ENCODE data around the gene MRPS22.

MRPS22 gene

DNA sequence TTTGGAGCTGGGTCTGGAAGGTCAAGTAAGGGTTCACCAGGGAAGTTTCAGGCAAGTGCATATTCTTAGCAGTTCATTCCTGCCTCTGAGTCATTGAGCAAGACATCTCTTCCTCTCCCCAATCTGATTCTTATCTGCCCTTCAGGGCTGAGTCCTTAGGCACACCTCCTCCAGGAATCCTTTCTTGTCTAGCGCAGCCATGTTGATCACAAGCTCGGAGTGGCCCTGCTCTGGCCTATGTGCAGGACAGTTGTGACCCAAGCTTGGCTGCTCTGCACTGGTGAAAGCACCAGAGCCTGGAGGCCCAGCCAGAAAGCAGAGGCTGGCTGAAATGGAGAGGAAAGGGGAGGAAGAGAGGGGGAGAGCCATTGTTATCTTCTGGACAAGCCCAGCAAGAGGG is 30.9 kb upstream of the MRPS22 start:
- H3K27me3 ChIP-seq (ENCODE audit: control insufficient read depth in 1 of 2, insufficient read depth in 2 of 2, low read length in 2 of 2) = no peaks in the 10 kb centered on the region
- no peaks in the 10 kb centered on the region for H3K4me1 ChIP-seq (ENCODE audit: insufficient read depth, low read length)
- H3K36me3 ChIP-seq (ENCODE audit: insufficient read depth, low read length) = no peaks in the 10 kb centered on the region
- H3K9ac ChIP-seq (ENCODE audit: low read length) = no peak overlapping the region
- H3K4me3 ChIP-seq (ENCODE audit: low read depth in 1 of 2, low read length in 2 of 2) = no peak overlapping the region
- H3K9me3 ChIP-seq (ENCODE audit: low read length) = no peaks in the 10 kb centered on the region
- H3K27ac ChIP-seq (ENCODE audit: low read depth, low read length) = no peak overlapping the region

DNA sequence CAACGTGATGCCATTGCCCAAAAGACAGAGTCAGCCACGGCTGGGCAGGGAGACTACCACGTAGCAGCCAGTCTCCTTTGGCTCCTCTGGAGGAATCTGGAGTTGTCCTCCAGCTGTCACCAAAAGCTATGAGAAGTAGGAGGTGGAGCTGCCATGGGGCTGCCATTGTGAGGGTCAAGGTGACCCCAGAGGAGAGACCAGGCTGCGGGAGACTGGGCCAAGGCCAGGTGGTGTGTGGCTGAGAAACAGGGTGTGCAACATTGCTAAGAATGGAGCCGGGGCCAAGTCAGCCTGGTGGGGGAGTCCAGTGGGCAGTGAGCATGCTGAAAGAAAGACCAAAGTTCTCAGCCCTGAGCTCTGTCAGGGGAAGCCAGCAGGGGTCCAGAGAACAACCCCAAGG is 29.9 kb upstream of the MRPS22 start:
- Histone ChIP-seq H3K9ac (ENCODE audit: low read length) (no peak overlapping the region), H3K36me3 (ENCODE audit: insufficient read depth, low read length) (no peaks in the 10 kb centered on the region), H3K27me3 (ENCODE audit: control insufficient read depth in 1 of 2, insufficient read depth in 2 of 2, low read length in 2 of 2) (no peaks in the 10 kb centered on the region), H3K4me1 (ENCODE audit: insufficient read depth, low read length) (no peaks in the 10 kb centered on the region), H3K9me3 (ENCODE audit: low read length) (no peaks in the 10 kb centered on the region), H3K27ac (ENCODE audit: low read depth, low read length) (no peak overlapping the region), H3K4me3 (ENCODE audit: low read depth in 1 of 2, low read length in 2 of 2) (no peak overlapping the region)

DNA sequence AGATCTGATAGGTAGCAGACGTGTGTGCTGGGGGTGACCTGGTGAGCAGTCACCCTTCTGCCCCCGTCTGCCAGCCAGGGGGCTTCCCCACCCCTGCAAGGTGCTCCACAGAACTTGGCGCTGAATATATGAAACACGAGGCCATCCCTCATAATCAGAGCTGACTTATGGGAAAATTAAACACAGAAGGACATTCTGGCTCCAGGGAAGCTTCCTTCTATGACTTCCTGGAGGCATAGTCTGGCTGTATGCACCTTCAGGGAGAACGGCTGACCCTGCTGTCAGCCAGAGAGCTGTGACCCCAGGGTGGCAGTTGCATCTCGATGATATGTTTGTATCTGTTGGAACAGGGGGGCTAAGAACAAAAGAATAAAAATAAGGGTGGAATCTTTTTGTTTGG is 26.6 kb upstream of the MRPS22 start:
- H3K9ac ChIP-seq (ENCODE audit: low read length) = no peak overlapping the region
- no peaks in the 10 kb centered on the region for H3K9me3 ChIP-seq (ENCODE audit: low read length)
- H3K36me3 ChIP-seq (ENCODE audit: insufficient read depth, low read length) = no peaks in the 10 kb centered on the region
- no peaks in the 10 kb centered on the region for H3K27me3 ChIP-seq (ENCODE audit: control insufficient read depth in 1 of 2, insufficient read depth in 2 of 2, low read length in 2 of 2)
- H3K27ac ChIP-seq (ENCODE audit: low read depth, low read length) = no peak overlapping the region
- no peak overlapping the region for H3K4me3 ChIP-seq (ENCODE audit: low read depth in 1 of 2, low read length in 2 of 2)
- no peaks in the 10 kb centered on the region for H3K4me1 ChIP-seq (ENCODE audit: insufficient read depth, low read length)

DNA sequence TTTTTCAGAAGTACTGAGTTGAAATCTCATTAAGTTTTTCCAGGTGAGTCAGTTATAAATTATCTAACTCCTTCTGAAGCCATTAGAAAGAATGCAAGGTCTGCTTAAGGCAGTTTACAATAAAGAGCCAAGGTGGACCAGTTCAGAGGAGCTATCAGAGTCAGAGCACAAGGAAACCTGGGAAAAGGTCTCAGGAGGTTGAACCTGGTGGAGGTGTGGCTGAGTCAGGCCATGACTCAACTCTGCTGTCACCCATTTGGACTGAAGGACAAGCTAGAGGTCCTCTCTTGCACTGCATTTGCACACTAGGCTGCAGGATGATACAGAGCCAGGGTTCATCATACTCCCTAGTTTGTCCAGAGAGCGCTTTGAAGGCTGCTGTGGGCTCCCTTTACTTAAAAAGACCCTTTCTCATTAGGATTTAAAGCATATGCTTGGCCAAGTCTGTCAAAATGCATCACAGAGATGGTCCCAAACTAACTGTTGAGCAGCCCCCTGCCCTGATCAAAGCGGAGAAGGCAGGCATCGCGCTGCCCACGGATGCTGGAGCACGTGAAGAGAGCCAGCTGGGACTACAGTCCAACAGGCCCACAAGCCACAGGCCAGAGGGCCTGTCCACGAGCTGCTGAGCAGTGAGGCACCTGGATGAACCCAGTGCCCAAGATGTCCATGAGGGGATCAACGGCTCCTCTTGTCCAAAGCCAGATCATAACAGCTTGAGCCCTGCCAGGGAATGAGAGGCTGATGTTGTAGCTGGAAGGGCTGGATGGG is 26.0 kb upstream of the MRPS22 start:
- Histone ChIP-seq H3K27ac (ENCODE audit: low read depth, low read length) (no peak overlapping the region), H3K27me3 (ENCODE audit: control insufficient read depth in 1 of 2, insufficient read depth in 2 of 2, low read length in 2 of 2) (no peaks in the 10 kb centered on the region), H3K36me3 (ENCODE audit: insufficient read depth, low read length) (no peaks in the 10 kb centered on the region), H3K4me1 (ENCODE audit: insufficient read depth, low read length) (no peaks in the 10 kb centered on the region), H3K9me3 (ENCODE audit: low read length) (no peaks in the 10 kb centered on the region), H3K9ac (ENCODE audit: low read length) (no peak overlapping the region), H3K4me3 (ENCODE audit: low read depth in 1 of 2, low read length in 2 of 2) (no peak overlapping the region)

DNA sequence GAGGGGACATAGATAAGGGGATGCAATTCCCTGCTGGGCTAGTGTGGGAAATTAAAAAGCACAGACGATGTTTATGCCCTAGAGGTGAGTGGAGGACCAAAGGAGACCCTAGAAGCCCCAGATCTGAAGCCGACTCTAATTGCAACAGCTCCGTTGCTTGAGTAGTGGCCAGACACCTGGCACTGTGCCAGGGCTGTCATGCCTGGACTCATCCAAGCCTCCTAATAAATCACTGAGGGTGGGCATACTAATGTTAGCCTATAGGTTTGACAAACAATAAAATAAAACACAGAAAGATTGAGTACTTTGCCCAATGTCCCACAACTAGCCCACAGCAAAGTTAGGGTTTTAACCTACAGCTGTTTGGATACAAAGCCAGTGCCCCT is 25.4 kb upstream of the MRPS22 start:
- Histone ChIP-seq H3K9ac (ENCODE audit: low read length) (no peak overlapping the region), H3K27me3 (ENCODE audit: control insufficient read depth in 1 of 2, insufficient read depth in 2 of 2, low read length in 2 of 2) (no peaks in the 10 kb centered on the region), H3K27ac (ENCODE audit: low read depth, low read length) (no peak overlapping the region), H3K4me1 (ENCODE audit: insufficient read depth, low read length) (no peaks in the 10 kb centered on the region), H3K36me3 (ENCODE audit: insufficient read depth, low read length) (no peaks in the 10 kb centered on the region), H3K9me3 (ENCODE audit: low read length) (no peaks in the 10 kb centered on the region), H3K4me3 (ENCODE audit: low read depth in 1 of 2, low read length in 2 of 2) (no peak overlapping the region)

DNA sequence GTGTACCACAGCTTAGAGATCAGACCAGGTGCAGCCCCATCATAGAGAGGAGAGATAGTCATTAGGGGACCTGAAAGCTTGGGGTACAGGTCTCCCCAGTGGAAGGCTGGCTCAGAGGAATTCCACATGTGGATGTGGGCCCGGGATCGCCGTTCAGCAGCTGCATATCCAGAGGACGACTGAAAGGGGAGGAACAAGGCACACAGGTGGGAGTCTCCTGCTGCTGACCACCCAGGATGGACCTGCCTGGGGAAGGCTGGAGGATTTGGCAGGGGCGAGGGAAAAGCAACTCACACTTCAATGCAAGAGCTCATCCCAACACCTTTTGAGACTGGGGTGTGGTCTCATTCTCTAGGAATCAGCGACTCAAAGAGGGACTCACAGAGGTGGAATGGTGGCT is 25.0 kb upstream of the MRPS22 start:
- no peak overlapping the region for H3K9ac ChIP-seq (ENCODE audit: low read length)
- H3K36me3 ChIP-seq (ENCODE audit: insufficient read depth, low read length) = no peaks in the 10 kb centered on the region
- H3K4me3 ChIP-seq (ENCODE audit: low read depth in 1 of 2, low read length in 2 of 2) = no peak overlapping the region

DNA sequence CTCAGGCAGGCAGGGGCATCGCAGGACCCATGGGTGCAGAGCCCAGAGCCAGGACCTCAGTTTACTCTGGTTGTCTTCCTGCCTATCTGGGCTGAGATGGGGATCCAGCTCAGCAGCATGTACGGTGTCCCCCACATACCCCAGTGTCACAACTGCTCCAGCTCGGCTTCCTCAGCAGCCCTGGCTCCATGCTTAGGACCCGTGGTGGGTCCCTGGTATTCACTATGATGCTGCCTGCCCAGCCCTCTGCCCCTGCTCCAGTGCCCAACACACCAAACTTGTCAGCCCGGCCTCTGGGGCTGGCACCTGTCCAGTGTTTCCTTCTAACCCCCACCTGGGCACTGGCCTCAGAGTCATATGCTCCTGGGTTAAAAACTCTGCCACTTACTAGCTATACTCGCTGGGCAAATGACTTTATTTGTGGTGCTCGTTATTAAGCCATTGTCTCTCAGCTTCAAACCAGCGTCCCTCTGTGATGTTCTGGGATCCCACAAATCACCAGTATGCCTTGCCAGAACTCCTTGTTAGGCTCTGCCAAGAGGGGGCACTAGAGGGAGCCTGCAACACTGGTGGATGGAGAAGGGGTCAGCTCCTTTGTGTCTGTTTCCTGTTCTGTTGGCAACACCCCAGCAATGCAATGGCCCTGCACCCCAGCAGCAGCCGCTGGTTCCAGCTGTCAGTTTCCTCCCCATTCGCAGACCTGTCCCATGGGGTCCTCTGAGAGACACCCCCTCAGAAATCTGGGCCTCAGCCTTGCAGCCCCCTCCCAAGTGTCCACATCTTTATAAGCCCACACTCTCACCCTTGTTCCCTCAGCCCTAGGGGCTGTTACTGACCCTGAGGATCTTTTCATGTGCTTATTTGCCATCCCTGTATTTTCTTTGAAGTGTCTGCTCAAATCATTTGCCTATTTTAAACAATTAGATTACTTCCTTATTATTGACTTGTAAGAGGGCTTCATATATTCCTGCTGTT is 24.1 kb upstream of the MRPS22 start:
- Histone ChIP-seq H3K27me3 (ENCODE audit: control insufficient read depth in 1 of 2, insufficient read depth in 2 of 2, low read length in 2 of 2) (no peaks in the 10 kb centered on the region), H3K36me3 (ENCODE audit: insufficient read depth, low read length) (no peaks in the 10 kb centered on the region), H3K4me1 (ENCODE audit: insufficient read depth, low read length) (no peaks in the 10 kb centered on the region), H3K4me3 (ENCODE audit: low read depth in 1 of 2, low read length in 2 of 2) (no peak overlapping the region), H3K9ac (ENCODE audit: low read length) (no peak overlapping the region), H3K27ac (ENCODE audit: low read depth, low read length) (no peak overlapping the region), H3K9me3 (ENCODE audit: low read length) (no peaks in the 10 kb centered on the region)

More for the DNA sequence above, 25.0 kb upstream of the MRPS22 start:
- no peaks in the 10 kb centered on the region for H3K4me1 ChIP-seq (ENCODE audit: insufficient read depth, low read length)
- H3K9me3 ChIP-seq (ENCODE audit: low read length) = no peaks in the 10 kb centered on the region
- H3K27ac ChIP-seq (ENCODE audit: low read depth, low read length) = no peak overlapping the region
- H3K27me3 ChIP-seq (ENCODE audit: control insufficient read depth in 1 of 2, insufficient read depth in 2 of 2, low read length in 2 of 2) = no peaks in the 10 kb centered on the region

DNA sequence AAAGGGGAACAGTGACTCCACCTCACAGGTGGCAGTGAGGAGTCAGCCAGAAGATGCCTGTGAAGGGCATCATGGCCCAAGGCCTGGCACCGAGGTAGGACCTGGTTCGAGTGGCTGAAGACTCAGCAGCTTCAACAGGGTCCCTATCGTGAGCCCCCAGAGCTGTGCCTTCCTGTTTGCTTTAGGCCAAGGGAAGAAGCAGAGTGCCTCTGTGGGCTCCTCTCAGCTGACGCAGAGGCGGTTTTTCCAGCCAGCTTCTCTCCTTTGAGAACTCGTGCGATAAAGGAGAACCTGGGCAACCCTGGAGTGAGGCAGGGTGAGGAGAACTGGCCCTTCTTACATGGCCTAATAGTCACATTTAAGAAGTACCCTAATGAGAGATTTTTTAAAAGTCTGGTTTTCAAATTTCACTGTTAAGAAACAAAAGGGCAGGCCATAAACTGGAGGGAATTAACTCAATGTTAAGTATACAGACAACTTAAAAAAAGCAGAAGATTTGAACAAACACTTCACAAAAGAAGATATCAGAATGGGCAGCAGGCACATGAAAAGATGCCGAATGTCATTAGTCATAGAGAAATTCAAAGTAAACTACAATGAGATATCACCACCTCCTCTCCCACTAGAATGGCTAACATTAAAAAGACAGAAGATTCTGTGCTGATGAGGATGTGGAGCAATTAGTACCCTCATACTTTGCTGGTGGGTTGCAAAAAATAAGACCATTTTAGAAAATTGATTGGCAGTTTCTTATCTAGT is 23.1 kb upstream of the MRPS22 start:
- H3K9ac ChIP-seq (ENCODE audit: low read length) = no peak overlapping the region

DNA sequence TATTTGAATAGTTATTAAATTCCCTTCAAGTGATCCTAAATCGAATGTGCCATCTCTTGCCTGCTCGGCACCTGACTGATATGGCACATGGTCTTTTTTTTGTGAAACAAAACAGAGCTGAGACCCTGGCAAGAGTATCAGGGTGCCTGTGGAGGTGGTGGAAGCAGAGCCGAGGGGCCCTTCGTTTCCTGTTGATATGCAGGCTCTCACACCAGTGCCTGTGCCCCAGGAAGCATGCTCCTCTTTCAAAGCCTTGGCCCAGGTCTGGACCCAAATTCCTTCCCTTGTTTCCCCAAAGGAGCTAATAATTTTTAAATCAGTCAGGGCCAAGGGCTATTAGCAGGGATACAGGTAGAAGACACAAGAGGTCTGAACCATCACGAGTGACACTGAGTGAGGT is 21.5 kb upstream of the MRPS22 start:
- Histone ChIP-seq H3K4me3 (ENCODE audit: low read depth in 1 of 2, low read length in 2 of 2) (no peak overlapping the region), H3K4me1 (ENCODE audit: insufficient read depth, low read length) (no peaks in the 10 kb centered on the region), H3K9me3 (ENCODE audit: low read length) (no peaks in the 10 kb centered on the region), H3K9ac (ENCODE audit: low read length) (no peak overlapping the region), H3K27ac (ENCODE audit: low read depth, low read length) (no peak overlapping the region), H3K36me3 (ENCODE audit: insufficient read depth, low read length) (no peaks in the 10 kb centered on the region), H3K27me3 (ENCODE audit: control insufficient read depth in 1 of 2, insufficient read depth in 2 of 2, low read length in 2 of 2) (no peaks in the 10 kb centered on the region)

More for the DNA sequence above, 23.1 kb upstream of the MRPS22 start:
- H3K27ac ChIP-seq (ENCODE audit: low read depth, low read length) = no peak overlapping the region
- H3K27me3 ChIP-seq (ENCODE audit: control insufficient read depth in 1 of 2, insufficient read depth in 2 of 2, low read length in 2 of 2) = no peaks in the 10 kb centered on the region
- no peaks in the 10 kb centered on the region for H3K36me3 ChIP-seq (ENCODE audit: insufficient read depth, low read length)
- no peaks in the 10 kb centered on the region for H3K4me1 ChIP-seq (ENCODE audit: insufficient read depth, low read length)
- H3K9me3 ChIP-seq (ENCODE audit: low read length) = no peaks in the 10 kb centered on the region
- no peak overlapping the region for H3K4me3 ChIP-seq (ENCODE audit: low read depth in 1 of 2, low read length in 2 of 2)

DNA sequence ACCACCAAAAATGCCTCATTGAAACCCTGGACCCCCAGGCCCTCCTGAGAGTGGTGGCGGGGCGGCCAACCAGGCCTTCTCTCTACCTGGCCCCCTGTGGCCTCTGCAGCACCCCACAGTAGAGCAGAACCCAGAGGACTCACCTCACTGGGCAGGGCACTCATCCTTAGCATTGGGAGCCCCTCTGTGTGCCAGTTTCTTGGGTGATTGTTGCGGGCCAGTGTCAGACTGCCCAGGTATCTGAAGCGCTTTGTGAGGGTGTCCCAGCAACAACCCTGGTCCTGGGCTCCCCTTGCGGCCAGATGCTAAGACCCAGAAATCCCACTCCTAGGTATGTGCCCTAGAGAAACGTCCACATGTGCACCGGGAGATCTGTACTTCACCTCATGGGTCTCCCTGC is 20.7 kb upstream of the MRPS22 start:
- no peak overlapping the region for H3K27ac ChIP-seq (ENCODE audit: low read depth, low read length)

DNA sequence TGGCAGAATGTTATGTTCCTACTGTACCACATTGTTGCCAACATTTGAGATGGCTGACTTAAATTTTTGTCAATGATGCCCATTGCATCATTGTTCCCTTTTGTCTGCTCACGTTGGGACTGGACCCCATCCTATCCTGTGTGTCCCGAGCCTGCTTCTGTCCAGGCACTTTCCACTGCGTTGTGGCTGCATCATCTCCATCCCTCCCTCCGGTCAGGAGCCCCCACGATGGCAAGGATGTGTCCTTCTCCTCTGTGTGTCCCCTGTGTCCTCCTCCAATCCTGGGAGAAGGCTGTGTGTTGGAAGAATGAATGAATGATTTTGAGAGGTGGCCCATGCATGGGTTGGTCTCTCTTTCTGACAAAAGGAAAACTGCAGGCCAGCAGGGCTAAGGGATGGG is 19.4 kb upstream of the MRPS22 start:
- Histone ChIP-seq H3K4me3 (ENCODE audit: low read depth in 1 of 2, low read length in 2 of 2) (no peak overlapping the region), H3K9ac (ENCODE audit: low read length) (no peak overlapping the region), H3K27me3 (ENCODE audit: control insufficient read depth in 1 of 2, insufficient read depth in 2 of 2, low read length in 2 of 2) (peaks cover under 1 to 8% of the 10 kb centered on the region in 2 donors), H3K4me1 (ENCODE audit: insufficient read depth, low read length) (no peaks in the 10 kb centered on the region), H3K9me3 (ENCODE audit: low read length) (no peaks in the 10 kb centered on the region), H3K27ac (ENCODE audit: low read depth, low read length) (no peak overlapping the region), H3K36me3 (ENCODE audit: insufficient read depth, low read length) (no peaks in the 10 kb centered on the region)

More for the DNA sequence above, 20.7 kb upstream of the MRPS22 start:
- Histone ChIP-seq H3K9me3 (ENCODE audit: low read length) (no peaks in the 10 kb centered on the region), H3K4me3 (ENCODE audit: low read depth in 1 of 2, low read length in 2 of 2) (no peak overlapping the region), H3K27me3 (ENCODE audit: control insufficient read depth in 1 of 2, insufficient read depth in 2 of 2, low read length in 2 of 2) (peaks cover 0 to under 1% of the 10 kb centered on the region in 2 donors), H3K9ac (ENCODE audit: low read length) (no peak overlapping the region), H3K4me1 (ENCODE audit: insufficient read depth, low read length) (no peaks in the 10 kb centered on the region), H3K36me3 (ENCODE audit: insufficient read depth, low read length) (no peaks in the 10 kb centered on the region)

All from muscle layer of colon (tissue), 2 donors.